NOMO-1 treated with dmso at 0.1 percent for 144 hours (cell line): ENCODE measurements around the gene TNS3.
"Not testable (repeated sequence)": the region's sequence is repeated elsewhere in the genome, so short reads cannot be mapped to it uniquely, and the experiment has no call there.

Source experiments
- DNase-seq: peaks from one replicate; lab custom pipeline; 2025; ENCODE audit not compliant: unreplicated experiment; lab: John Stamatoyannopoulos, UW

TNS3 gene

GRCh38 chr7:47454974-47455871 is 126.7 kb downstream of the TNS3 start:
- DNase-seq = no peak

GRCh38 chr7:47454069-47454973 is 127.6 kb downstream of the TNS3 start:
- no peak for DNase-seq

GRCh38 chr7:47453093-47454061 is 128.5 kb downstream of the TNS3 start:
- no peak for DNase-seq

DNA sequence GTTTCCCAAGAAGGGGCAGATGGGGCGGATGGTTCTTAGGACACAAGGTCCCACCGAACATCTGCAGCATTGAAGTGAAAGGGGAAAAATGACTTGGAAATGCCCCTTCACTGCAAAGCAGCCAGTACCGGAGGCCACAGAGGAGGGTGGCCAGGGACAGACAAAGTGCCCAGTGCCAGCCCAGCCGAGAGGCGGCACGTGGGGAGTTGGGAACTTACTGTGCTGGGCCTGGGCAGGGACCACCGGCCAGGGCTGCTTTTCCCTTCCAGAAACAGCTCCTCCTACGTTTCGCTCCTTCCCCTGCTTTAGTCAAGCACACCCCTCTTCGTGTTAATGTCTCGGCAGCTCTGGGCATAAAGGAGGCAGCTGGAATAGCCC is 129.2 kb downstream of the TNS3 start:
- no peak for DNase-seq

GRCh38 chr7:47452295-47452694 is 129.6 kb downstream of the TNS3 start:
- no peak for DNase-seq

DNA sequence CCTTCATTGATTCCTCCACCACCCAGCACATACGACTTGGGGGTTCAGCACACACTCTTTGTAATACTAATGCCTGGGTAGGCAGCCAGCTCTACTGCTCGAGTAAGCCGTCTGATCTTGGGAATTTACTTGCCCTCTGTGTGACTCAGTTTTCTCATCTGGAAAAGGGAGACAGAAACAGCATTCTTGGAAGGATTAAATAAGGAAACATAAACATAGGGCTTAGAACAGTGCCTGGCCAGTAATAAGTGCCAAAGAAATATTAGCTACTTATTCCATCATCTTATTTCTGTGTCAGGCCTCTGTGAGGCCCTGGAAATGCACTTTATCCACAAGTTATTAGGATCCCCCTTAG is 130.1 kb downstream of the TNS3 start:
- DNase-seq = no peak

GRCh38 chr7:47449810-47450590 is 131.9 kb downstream of the TNS3 start:
- no peak for DNase-seq

DNA sequence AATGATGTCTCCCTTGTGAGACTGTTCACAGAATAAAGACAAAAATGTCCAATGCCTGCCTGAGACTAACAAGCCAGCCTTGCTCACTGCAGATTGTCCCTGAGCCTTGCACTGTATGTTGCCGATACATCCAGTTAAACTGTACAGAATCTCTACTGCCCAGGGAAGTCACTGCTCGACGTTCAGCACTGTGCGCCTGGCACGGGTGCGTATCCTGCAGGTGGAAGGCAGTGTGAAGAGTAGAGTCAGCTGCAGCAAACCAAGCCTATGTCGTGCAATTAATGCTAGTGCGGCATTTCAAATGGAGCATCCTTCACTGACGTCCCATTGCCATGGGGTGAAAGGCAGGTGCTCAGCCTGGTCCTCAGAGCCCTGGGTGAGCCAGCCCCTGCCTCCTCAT is 132.9 kb downstream of the TNS3 start:
- no peak for DNase-seq

GRCh38 chr7:47447621-47448349 is 134.1 kb downstream of the TNS3 start:
- no peak for DNase-seq

DNA sequence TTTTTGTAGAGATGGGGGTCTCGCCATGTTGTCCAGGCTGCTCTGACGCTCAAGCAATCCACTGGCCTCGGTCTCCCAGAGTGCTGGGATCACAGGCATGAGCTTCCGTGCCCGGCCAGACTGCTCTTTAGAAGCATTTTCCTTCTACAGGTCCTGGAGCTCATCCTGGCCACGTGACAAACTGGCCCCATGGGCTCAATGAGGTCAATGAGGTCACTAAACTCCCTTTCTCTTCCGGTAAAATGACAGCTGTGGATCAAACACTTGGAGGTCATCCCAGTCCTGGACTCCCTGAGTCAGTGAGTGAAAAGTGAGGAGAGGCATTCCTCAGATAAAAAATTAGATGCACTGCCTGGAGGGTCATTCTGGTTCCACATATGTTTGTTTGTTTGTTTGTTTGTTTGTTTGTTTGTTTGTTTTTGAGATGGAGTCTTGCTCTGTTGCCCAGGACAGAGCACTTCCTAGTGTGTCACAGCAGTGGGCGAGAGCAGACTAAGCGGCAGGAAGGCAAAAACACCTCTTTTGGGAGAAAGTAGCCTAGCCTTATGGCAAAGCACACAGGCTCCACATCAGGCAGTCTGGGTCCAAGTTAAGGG is 134.9 kb downstream of the TNS3 start:
- no peak for DNase-seq

DNA sequence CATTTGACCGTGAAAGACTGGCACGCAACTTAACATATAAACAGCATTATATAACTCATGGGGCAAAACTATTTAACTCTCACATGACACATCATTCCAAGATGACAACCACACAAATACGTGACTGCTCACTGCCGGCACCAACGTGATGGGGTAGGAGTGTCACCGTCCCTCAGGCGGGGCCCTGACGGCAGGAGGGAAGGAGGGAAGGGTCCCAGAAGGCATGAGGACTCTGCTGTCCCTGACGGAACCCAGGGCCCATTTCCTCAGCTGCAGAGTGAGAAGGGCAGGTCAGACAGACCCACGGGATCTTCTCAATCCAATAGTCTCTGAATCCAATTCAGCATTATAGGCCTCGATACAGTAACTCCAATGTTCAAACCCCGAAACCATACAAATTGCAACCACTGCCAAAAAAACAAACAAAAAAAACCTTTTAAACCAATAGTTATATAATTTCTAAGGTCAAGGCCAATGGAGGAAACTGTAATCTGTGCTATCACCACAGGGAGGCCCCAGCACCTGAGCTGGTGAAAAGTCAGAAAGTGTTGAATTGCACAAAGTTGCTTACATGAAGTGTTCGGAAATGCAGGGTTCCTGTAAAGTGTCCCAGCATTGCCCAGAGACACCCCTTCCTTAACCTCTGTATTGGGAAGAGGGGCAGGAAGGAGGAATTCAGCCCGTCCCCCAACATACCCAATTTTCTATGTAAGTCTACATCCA is 137.4 kb downstream of the TNS3 start:
- no peak for DNase-seq

DNA sequence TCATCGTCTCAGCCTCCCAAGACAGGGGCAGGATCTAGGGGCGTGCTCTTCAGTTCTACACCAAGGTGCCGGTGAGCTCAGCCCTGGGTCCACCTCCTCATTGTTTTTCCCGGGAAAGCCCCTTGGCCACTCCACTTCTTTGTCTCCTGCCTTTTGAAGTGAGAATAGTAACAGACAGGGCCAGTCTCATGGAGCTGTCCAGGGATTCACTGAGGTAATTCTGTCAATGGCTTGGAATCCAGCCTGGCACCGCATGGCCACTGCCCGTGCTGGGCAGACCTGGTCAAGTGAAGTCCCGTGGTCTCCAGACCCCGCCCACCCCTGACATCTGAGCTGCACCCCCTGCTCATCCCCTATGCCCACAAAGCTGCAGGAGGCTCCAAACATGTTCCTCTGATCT is 138.9 kb downstream of the TNS3 start:
- DNase-seq = no peak

DNA sequence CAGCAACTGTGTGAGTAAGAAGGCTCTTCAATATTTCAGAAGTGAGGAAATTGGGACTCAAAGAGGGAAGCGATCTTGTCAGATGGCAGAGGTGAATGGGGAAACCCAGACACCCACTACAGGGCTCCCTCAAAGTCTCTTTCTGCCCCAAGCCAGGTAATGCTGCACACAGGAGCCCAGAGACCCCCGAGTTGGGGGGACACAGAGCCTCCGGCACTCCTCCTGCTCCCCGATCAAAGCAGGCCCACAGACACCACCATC is 139.4 kb downstream of the TNS3 start:
- no peak for DNase-seq

- no peak for DNase-seq
Observed at GRCh38 chr7:47441796-47442604, 139.9 kb downstream of the TNS3 start.

GRCh38 chr7:47441048-47441447 is 140.9 kb downstream of the TNS3 start:
- DNase-seq = not testable (repeated sequence)

DNA sequence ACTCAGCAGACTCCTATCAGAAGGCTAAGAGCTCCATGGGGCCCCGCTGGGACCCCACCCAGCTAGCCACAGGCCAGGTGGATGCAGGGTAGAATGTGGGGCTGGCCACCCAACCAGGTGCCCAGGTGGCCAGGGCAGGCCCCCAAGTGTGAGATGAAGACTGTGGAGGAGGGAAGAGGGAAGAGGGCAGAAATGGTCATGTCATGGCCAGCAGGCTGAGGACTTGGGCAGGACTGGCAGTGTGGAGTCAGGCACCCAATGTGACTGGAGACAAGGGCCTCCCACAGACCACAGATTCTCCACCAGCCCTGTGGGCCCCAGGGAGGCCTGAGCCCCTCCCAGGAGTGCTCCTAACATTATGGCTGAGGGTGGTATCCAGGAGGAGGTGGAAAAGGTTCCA is 141.6 kb downstream of the TNS3 start:
- DNase-seq = no peak

GRCh38 chr7:47439181-47439667 is 142.7 kb downstream of the TNS3 start:
- no peak for DNase-seq
